Measurements from ENCODE around the gene RTEL1. TPM values are rescaled to one million over a fixed set of nuclear protein-coding genes. Genes with fewer than 3 reads are reported as not detected.

Gene RTEL1
- total and polyA plus RNA-seq, 2 experiments from 2014 or later = 14.8 to 14.9 TPM

DNA sequence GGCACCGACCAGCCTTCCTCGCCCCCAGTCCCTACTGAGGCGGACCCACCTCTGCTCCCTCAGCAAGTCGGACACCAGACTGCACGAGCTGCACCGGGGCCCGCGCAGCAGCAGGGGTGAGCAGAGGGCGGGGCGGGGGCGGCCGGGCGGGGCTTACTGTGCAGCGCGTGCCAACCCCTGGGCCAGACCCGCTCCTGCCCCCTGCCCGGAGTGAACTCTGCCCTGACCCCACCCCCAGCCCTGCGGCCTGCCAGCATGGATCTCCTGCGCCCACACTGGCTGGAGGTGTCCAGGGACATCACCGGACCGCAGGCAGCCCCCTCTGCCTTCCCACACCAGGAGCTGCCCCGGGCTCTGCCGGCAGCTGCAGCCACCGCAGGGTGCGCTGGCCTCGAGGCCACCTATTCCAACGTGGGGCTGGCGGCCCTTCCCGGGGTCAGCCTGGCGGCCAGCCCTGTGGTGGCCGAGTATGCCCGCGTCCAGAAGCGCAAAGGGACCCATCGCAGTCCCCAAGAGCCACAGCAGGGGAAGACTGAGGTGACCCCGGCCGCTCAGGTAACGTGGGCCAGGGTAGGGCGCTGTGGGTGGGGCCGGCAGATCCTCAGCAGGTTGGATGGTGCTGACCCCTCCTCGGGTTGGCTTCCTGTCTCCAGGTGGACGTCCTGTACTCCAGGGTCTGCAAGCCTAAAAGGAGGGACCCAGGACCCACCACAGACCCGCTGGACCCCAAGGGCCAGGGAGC lies 80.0 kb downstream of the RTEL1 start:
- Histone ChIP-seq H3K36me3 (peaks cover 15% of the 10 kb centered on the region), H3K4me1 (ENCODE audit: low read depth) (peaks cover 19% of the 10 kb centered on the region), H3K9me3 (ENCODE audit: low read depth) (no peaks in the 10 kb centered on the region), H3K4me3 (peak overlapping the region; percentile 35), H3K27ac (peak overlapping the region; percentile 74), H3K27me3 (no peaks in the 10 kb centered on the region)
- no peak for DNase-seq (ENCODE audit: low read depth in 1 of 2, low spot score in 1 of 2)
- TF ChIP-seq CTCF (IDR thresholded peaks at IDR 0.05; ENCODE audit: low read depth, low read length) = no peak

GRCh38 chr20:63738687-63739129 lies 80.6 kb downstream of the RTEL1 start:
- peak overlapping the region; percentile 35 for H3K4me3 ChIP-seq
- H3K4me1 ChIP-seq (ENCODE audit: low read depth) = peaks cover 19% of the 10 kb centered on the region
- TF ChIP-seq CTCF (IDR thresholded peaks at IDR 0.05; ENCODE audit: low read depth, low read length) = no peak
- peak; percentile 29 to 87 for DNase-seq (ENCODE audit: low read depth in 1 of 2, low spot score in 1 of 2)
- peaks cover 21% of the 10 kb centered on the region for H3K36me3 ChIP-seq
- H3K27me3 ChIP-seq = no peaks in the 10 kb centered on the region
- no peaks in the 10 kb centered on the region for H3K9me3 ChIP-seq (ENCODE audit: low read depth)
- H3K27ac ChIP-seq = peak overlapping the region; percentile 74

DNA sequence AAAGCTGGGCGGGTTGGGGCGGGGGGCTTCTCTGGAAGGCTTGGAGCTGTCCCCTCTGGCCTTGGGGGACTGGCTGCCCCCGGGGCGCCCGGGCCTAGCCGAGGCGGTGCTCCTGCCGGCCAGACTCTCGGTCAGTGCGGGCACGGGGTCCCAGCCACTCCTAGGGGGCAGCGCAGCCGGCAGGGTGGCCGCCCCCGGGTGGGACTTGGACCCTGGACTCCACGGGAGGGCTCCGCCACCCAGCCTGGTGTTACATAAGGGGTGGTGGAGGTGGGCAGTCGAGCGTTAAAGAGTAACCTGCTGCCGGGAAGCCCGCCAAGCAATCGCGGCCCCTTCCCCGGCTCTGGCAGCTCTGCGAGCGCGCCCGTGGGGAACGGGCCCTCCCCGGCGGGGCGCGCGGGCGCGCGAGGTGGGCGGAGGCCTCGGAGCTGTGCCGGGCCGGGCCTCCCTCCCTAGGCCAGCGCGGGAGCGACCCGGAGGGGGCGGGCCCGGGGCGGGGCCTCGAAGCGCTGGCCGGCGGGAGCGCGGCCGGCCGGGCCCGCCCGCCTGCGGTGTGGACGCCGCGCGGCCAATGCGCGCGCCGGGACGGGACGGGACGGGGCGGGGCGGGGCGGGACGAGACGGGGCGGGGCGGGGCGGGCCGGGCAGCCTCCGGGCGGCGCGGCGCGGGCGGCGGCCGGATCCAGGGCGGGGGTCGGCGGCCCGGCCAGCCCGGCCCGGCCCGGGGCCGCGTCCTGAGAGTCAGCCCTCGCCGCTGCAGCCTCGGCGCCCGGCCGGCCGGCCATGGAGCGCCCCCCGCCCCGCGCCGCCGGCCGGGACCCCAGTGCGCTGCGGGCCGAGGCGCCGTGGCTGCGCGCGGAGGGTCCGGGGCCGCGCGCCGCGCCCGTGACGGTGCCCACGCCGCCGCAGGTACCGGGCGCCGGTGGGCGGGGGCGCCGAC lies 81.3 kb downstream of the RTEL1 start, which contains the start of gene SLC2A4RG:
TSS of gene SLC2A4RG (plus strand) at position 647 of the 940 bp plus-strand sequence. CDS start at position 784, 137 bp downstream.
- TF ChIP-seq CTCF (IDR thresholded peaks at IDR 0.05; ENCODE audit: low read depth, low read length) = no peak
- Histone ChIP-seq H3K36me3 (peaks cover 28% of the 10 kb centered on the region), H3K27ac (peak within 1 kb of the TSS; percentile 74), H3K4me1 (ENCODE audit: low read depth) (peaks cover 19% of the 10 kb centered on the region), H3K4me3 (peak within 1 kb of the TSS; percentile 67), H3K27me3 (no peaks in the 10 kb centered on the region), H3K9me3 (ENCODE audit: low read depth) (no peaks in the 10 kb centered on the region)
- DNase-seq (ENCODE audit: low read depth in 1 of 2, low spot score in 1 of 2) = peak; percentile 83 to 92

DNA sequence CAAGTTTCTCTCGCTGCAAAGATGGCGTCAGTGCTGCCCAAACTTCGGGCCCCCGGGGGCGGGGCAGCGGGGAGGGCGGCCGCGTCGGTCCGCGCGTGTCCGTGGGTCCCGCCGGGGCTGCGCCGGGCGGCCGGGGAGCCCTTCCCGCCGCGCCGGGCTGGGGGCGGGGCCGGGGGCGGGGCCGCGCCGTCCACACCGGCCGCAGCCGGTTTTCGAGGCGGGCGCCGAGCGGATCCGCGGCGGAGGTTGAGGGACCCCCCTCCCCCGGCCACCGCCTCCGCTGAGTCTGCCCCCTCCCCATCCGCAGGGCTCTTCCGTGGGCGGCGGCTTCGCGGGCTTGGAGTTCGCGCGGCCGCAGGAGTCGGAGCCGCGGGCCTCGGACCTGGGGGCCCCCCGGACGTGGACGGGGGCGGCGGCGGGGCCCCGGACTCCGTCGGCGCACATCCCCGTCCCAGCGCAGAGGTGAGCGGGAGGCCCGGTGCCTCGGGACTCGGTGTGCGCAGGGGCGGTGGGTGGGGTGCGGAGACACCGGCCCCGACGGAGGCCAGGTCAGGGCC lies 82.0 kb downstream of the RTEL1 start:
- DNase-seq (ENCODE audit: low read depth in 1 of 2, low spot score in 1 of 2) = peak; percentile 46 to 64
- no peak for TF ChIP-seq CTCF (IDR thresholded peaks at IDR 0.05; ENCODE audit: low read depth, low read length)
- H3K9me3 ChIP-seq (ENCODE audit: low read depth) = no peaks in the 10 kb centered on the region
- H3K36me3 ChIP-seq = peaks cover 26% of the 10 kb centered on the region
- H3K27ac ChIP-seq = peak overlapping the region; percentile 64
- H3K27me3 ChIP-seq = no peaks in the 10 kb centered on the region
- peak overlapping the region; percentile 67 for H3K4me3 ChIP-seq
- H3K4me1 ChIP-seq (ENCODE audit: low read depth) = peaks cover 19% of the 10 kb centered on the region

- Histone ChIP-seq H3K4me1 (ENCODE audit: low read depth) (peaks cover 19% of the 10 kb centered on the region), H3K9me3 (ENCODE audit: low read depth) (no peaks in the 10 kb centered on the region), H3K36me3 (peaks cover 29% of the 10 kb centered on the region), H3K27ac (peak overlapping the region; percentile 64), H3K4me3 (peak overlapping the region; percentile 67), H3K27me3 (no peaks in the 10 kb centered on the region)
- peak; percentile 84 to 94 for DNase-seq (ENCODE audit: low read depth in 1 of 2, low spot score in 1 of 2)
- peak; percentile 11 for TF ChIP-seq CTCF (IDR thresholded peaks at IDR 0.05; ENCODE audit: low read depth, low read length)
Measured at GRCh38 chr20:63740627-63741353, 82.7 kb downstream of the RTEL1 start.
